Measurements from ENCODE around the gene GNG7.
"Not testable (repeated sequence)": the region's sequence is repeated elsewhere in the genome, so short reads cannot be mapped to it uniquely, and the experiment has no call there.

GRCh38 chr19:2714102-2714501 is 11.6 kb upstream of the GNG7 start:
- TF ChIP-seq EZH2 (IDR thresholded peaks at IDR 0.05); FOXP2 (optimal IDR thresholded peaks at IDR 0.05; ENCODE audit: control extremely low read depth, extremely low read length, insufficient read depth): not testable (repeated sequence)
